ENCODE results near the gene EFS.

The EFS gene

DNA sequence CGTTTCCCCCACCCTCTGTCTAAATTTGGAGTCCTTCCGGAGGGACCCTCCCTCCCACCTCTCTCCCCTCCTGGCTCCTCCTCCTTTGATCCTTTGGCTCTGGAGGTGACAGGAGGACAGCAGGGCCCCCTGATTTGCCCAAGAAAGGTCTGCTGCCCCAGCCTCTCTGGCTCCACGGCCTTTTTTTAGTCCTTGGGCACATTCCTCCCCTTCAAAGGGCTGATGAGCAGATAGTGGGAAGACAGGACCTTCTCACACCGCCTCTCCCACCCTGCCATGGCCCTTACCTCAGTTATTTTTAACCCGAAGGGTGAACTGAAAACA is 43.3 kb upstream of the EFS start:
- FAIRE-seq (no peak), DNase-seq (ENCODE audit: insufficient read length, low spot score) (no peak)
- TF ChIP-seq, protein P1, sequence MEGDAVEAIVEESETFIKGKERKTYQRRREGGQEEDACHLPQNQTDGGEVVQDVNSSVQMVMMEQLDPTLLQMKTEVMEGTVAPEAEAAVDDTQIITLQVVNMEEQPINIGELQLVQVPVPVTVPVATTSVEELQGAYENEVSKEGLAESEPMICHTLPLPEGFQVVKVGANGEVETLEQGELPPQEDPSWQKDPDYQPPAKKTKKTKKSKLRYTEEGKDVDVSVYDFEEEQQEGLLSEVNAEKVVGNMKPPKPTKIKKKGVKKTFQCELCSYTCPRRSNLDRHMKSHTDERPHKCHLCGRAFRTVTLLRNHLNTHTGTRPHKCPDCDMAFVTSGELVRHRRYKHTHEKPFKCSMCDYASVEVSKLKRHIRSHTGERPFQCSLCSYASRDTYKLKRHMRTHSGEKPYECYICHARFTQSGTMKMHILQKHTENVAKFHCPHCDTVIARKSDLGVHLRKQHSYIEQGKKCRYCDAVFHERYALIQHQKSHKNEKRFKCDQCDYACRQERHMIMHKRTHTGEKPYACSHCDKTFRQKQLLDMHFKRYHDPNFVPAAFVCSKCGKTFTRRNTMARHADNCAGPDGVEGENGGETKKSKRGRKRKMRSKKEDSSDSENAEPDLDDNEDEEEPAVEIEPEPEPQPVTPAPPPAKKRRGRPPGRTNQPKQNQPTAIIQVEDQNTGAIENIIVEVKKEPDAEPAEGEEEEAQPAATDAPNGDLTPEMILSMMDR (IDR thresholded peaks at IDR 0.05; ENCODE audit: insufficient read depth, missing control alignments): no peak

DNA sequence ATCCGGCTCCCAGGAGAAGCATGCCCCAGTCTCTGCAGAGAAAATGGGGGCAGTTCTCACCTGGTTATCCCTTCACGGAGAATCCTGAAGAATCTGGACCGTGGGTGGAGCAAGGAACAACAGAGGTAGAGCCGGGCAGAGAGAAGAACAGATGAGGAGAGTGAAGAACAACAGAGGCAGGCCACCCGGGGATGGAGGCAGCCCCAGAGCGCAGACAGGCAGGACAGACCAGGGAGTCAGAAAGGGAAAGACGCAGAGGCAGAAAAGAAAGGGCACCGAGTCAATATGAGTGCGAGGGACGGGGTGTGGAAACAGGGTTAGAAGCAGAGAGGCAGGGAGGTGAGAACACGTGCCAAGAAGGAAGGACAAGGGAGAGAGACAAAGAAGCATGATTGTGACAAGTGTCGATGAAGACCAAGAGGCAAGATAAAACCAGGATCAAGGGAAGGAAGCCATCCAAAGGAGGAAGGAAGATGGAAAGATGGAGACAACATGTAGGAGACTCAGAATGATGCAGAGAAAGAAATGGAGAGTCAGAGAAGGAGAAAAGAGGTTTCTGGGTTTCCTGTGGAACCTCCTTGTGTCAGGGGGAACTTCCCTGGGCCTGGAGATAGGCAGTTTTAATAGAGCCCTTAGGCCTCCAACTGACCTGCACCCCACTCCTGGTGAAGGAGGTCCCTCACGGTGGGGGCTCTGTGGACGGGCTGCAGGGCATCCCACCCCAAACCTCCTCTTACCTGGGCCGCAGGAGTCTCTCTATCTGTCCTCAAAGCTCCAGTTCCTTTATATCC is 42.7 kb upstream of the EFS start, which contains the start of gene MYH6:
Gene MYH6 (minus strand): TSS at position 758 of the 791 bp plus-strand sequence. CDS start 1,050 bp downstream, outside the sequence.
- FAIRE-seq: no peak
- TF ChIP-seq, protein P1 (IDR thresholded peaks at IDR 0.05; ENCODE audit: insufficient read depth, missing control alignments): no peak
- no peak for DNase-seq (ENCODE audit: insufficient read length, low spot score)

DNA sequence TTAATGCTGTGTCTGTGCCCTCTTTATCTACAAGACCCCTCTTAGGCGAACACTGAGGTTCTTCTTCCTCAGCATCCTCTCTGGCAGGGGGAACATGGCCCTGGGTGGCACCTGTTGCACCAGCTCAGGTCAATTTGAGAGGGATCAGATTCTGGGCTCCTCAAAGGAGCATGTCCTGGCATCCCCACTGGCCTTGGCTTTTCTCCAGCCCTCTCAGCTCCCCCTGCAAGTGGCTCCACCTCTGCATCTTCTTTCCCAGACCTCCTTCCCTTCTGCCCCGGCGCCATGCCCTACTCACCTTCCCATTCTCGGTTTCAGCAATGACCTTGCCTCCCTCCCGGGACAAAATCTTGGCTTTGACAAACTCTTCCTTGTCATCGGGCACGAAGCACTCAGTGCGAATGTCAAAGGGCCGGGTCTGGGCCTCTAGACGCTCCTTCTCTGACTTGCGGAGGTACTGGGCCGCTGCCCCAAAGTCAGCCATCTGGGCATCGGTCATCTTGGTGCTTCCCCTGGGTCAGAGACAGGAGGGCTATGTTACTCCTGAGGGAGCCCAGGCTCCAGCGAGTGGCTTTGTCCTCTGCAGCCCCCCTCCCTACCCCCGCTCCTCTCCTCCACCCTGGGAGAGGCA is 41.9 kb upstream of the EFS start:
- FAIRE-seq (no peak), DNase-seq (ENCODE audit: insufficient read length, low spot score) (no peak)
- TF ChIP-seq, protein P1 (IDR thresholded peaks at IDR 0.05; ENCODE audit: insufficient read depth, missing control alignments): no peak

DNA sequence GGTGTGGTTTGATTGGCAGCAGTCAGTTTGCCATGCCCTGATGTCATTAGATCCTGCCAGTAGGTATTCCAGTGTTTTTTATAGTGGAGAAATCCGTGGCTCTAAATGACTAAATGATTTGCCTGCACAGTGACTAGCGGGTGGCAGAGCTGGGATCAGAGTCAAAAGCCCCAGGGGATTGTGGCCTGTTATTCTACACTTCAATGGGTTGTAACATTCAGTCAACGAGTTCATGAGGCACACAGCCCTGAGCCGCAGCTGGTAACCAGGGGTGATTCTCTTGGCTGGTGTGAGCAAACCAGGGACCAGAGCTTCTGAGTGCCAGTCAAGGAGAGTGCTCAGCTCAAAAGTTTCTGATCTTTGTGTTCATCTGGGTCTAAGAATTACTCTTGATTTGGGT is 41.3 kb upstream of the EFS start:
- no peak for FAIRE-seq
- no peak for DNase-seq (ENCODE audit: insufficient read length, low spot score)
- TF ChIP-seq, protein P1 (IDR thresholded peaks at IDR 0.05; ENCODE audit: insufficient read depth, missing control alignments): no peak

DNA sequence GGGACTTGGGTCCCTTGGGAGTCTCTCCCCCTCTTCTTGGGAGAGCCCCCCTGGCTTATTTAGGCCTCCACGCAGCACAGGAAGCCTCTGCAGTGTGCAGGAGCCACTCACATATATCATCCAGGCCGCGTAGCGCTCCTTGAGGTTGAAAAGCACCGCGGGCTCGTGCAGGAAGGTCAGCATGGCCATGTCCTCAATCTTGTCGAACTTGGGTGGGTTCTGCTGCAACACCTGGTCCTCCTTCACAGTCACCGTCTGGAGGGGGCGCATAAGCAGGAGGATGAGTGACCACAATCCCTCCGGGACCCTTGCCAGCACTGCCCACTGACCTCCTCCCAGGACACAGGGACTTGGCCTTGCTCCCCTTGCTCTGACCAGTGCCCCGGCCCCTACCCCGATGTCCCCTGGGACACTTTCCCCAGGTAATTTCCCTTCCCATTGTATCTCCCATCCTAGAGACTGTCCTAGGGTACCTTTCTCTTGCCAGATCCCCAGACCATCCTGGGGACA is 40.6 kb upstream of the EFS start:
- TF ChIP-seq, protein P1 (IDR thresholded peaks at IDR 0.05; ENCODE audit: insufficient read depth, missing control alignments): no peak
- no peak for DNase-seq (ENCODE audit: insufficient read length, low spot score)
- FAIRE-seq: no peak

DNA sequence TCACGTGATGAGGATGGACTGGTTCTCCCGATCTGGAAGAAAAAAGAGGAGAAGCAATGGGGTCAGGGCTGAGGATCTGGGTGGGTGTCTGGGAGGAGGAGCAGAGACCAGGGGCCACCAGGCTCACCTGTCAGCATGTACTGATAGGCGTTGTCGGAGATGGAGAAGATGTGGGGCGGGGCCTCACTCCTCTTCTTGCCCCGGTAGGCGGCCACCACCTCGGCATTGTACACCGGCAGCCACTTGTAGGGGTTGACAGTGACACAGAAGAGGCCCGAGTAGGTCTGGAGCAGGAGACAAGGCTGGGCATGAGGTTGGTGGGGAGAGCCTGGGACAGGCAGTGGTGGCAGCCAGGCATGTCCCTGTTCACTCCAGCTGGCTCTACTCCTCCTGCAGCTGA is 40.1 kb upstream of the EFS start:
- TF ChIP-seq, protein P1 (IDR thresholded peaks at IDR 0.05; ENCODE audit: insufficient read depth, missing control alignments): no peak
- no peak for FAIRE-seq
- DNase-seq (ENCODE audit: insufficient read length, low spot score): no peak

Data from D721Med (cell line).